ENCODE measurements around the gene HSPB8. TPM values are rescaled to one million over a fixed set of nuclear protein-coding genes. Genes with fewer than 3 reads are reported as not detected.

Gene HSPB8
- total RNA-seq, 4 donors from 2014 or later = 13.1 to 23.9 (median 19.8) TPM

GRCh38 chr12:119236372-119236771 is 57.6 kb downstream of the HSPB8 start:
- no peak for DNase-seq (ENCODE audit: low spot score in 2 of 2)
- TF ChIP-seq POLR2A (IDR thresholded peaks at IDR 0.05) (no peak), CTCF (IDR thresholded peaks at IDR 0.05) (no peak), EP300 (IDR thresholded peaks at IDR 0.05) (no peak)
- Histone ChIP-seq H3K27ac (no peak overlapping the region), H3K4me3 (no peak overlapping the region), H3K36me3 (no peaks in the 10 kb centered on the region), H3K4me1 (no peaks in the 10 kb centered on the region), H3K9me3 (peaks cover 0 to 13% (median 0%) of the 10 kb centered on the region in 4 donors), H3K27me3 (no peaks in the 10 kb centered on the region)

GRCh38 chr12:119239040-119239439 is 60.3 kb downstream of the HSPB8 start:
- no peak for DNase-seq (ENCODE audit: low spot score in 2 of 2)
- Histone ChIP-seq H3K4me1 (no peaks in the 10 kb centered on the region), H3K27ac (no peak overlapping the region), H3K27me3 (no peaks in the 10 kb centered on the region), H3K4me3 (no peak overlapping the region), H3K36me3 (no peaks in the 10 kb centered on the region), H3K9me3 (peaks cover 0 to 18% (median 0%) of the 10 kb centered on the region in 4 donors)
- WGBS, 2 donors = 63 to 69% methylated on average over 3 of the region's 3 CpGs
- no peak for TF ChIP-seq CTCF (IDR thresholded peaks at IDR 0.05)
- no peak for TF ChIP-seq POLR2A (IDR thresholded peaks at IDR 0.05)
- TF ChIP-seq EP300 (IDR thresholded peaks at IDR 0.05) = no peak

GRCh38 chr12:119241049-119241448 is 62.3 kb downstream of the HSPB8 start:
- TF ChIP-seq POLR2A (IDR thresholded peaks at IDR 0.05) = no peak
- no peaks in the 10 kb centered on the region for H3K4me1 ChIP-seq
- no peak overlapping the region for H3K4me3 ChIP-seq
- WGBS, 2 donors = 74 to 81% methylated on average over 5 of the region's 5 CpGs
- H3K27me3 ChIP-seq = no peaks in the 10 kb centered on the region
- H3K27ac ChIP-seq = no peak overlapping the region
- H3K9me3 ChIP-seq = peaks cover 0 to 18% (median 0%) of the 10 kb centered on the region in 4 donors
- no peaks in the 10 kb centered on the region for H3K36me3 ChIP-seq
- no peak for DNase-seq (ENCODE audit: low spot score in 2 of 2)

GRCh38 chr12:119241580-119242169 is 62.9 kb downstream of the HSPB8 start:
- Histone ChIP-seq H3K4me3 (no peak overlapping the region), H3K27ac (no peak overlapping the region), H3K27me3 (no peaks in the 10 kb centered on the region), H3K9me3 (peaks cover 0 to 18% (median 0%) of the 10 kb centered on the region in 4 donors), H3K4me1 (no peaks in the 10 kb centered on the region), H3K36me3 (no peaks in the 10 kb centered on the region)
- 78 to 79% methylated on average over 6 to 9 of the region's 9 CpGs for WGBS, 2 donors
- no peak for DNase-seq (ENCODE audit: low spot score in 2 of 2)
- TF ChIP-seq EP300 (IDR thresholded peaks at IDR 0.05) (no peak), POLR2A (IDR thresholded peaks at IDR 0.05) (no peak), CTCF (IDR thresholded peaks at IDR 0.05) (no peak)

Other genes starting within 250 kb of the HSPB8 start
- gene SRRM4, start 197.4 kb upstream of the HSPB8 start, total RNA-seq = not detected
- not detected for gene CCDC60, start 155.8 kb downstream of the HSPB8 start, total RNA-seq

Measured in tibial nerve (tissue), 4 donors.